Right cardiac atrium (tissue), 5 donors: Measurements from ENCODE around the gene PWWP2B. TPM values are rescaled to one million over a fixed set of nuclear protein-coding genes. Genes with fewer than 3 reads are reported as not detected.
A peak's percentile ranks its signal among the peaks of the same experiment; 100 is the strongest.

Source experiments
- ATAC-seq, 2 donors: fragments of 200-7000 bp; cut with Tn5 transposase; one replicate each; pipeline versions ENCODE4 v1.8.0 to v1.9.1; 2020; ENCODE audit warnings: moderate library complexity in 2 of 2, mild to moderate bottlenecking in 1 of 2
- DNase-seq, 3 donors: peaks; one replicate each; pipeline ENCODE4 v3.0.0-alpha.2; 2020
- H3K27ac ChIP-seq: one replicate; pipeline ENCODE4 v1.5.1; 2013; ENCODE audit warnings: mild to moderate bottlenecking, low read length, control low read depth, moderate library complexity
- H3K27me3 ChIP-seq: one replicate; pipeline ENCODE4 v1.6.1; 2013; ENCODE audit not compliant: control insufficient read depth, insufficient read depth
- H3K4me1 ChIP-seq: one replicate; pipeline ENCODE4 v1.6.1; 2013; ENCODE audit warnings: low read length; ENCODE audit not compliant: control insufficient read depth, insufficient read depth
- H3K4me3 ChIP-seq: one replicate; pipeline ENCODE4 v1.5.1; 2013; ENCODE audit warnings: low read length, control low read depth
- H3K9me3 ChIP-seq: one replicate; pipeline ENCODE4 v1.6.1; 2013; ENCODE audit warnings: low read length; ENCODE audit not compliant: control insufficient read depth
- WGBS: extraction: QIAGEN DNeasy Blood & Tissue Kit; methylation state at CpG from one replicate; pipeline ENCODE4 v1.1.7; 2013; 5-methylcytosine and 5-hydroxymethylcytosine counted together
- intact Hi-C, 4 donors: fragments of 100-400 bp; cut with DNase I; formaldehyde crosslinking; loops; one replicate each; pipeline versions ENCODE4 v1.11.0 to v1.14.0; 2022 to 2023
- polyA plus RNA-seq: library from polyadenylated mRNA; stranded (reverse); fragments of 200-250 nt; gene quantifications from one replicate; pipeline ENCODE4 v1.2.3, GENCODE V29; 2013
- total RNA-seq, 4 donors: library from RNA; stranded (reverse); fragmentation: NEBNext Ultra II Directional; extraction: Animal tissue kit (Norgen Biotek cat#: 25700); gene quantifications; one replicate each; pipeline ENCODE4 v1.2.1, GENCODE V29; 2021
- donor health status: healthy with polysubstance abuse.
- donor health status: DM: no; HTN: yes; CAD: no.
- donor health status: DM: no; HTN: no; CAD: no.
- donor health status: DM: no; HTN: yes; CAD: no; lungs with severe emphysema.
- donor health status: DM: yes; HTN: yes; CAD: no.

Gene PWWP2B
- total and polyA plus RNA-seq, 5 donors, result 7.0 to 10.6 (median 9.1) TPM

GRCh38 chr10:132421847-132422751 is 25.1 kb downstream of the PWWP2B start:
- intact Hi-C loops, result no loop called here

GRCh38 chr10:132422903-132423825 is 26.2 kb downstream of the PWWP2B start:
- Histone ChIP-seq H3K4me1 (peaks cover 8% of the 10 kb centered on the region), H3K27me3 (no peaks in the 10 kb centered on the region), H3K4me3 (no peak overlapping the region), H3K9me3 (no peaks in the 10 kb centered on the region), H3K27ac (no peak overlapping the region)
- WGBS, result 84% methylated on average over 26 of the region's 26 CpGs
- ATAC-seq (no peak), DNase-seq (peak in 1 of 3 donors; percentile 41)
- intact Hi-C loops, result no loop called here

More at GRCh38 chr10:132421847-132422751, 25.1 kb downstream of the PWWP2B start:
- Histone ChIP-seq H3K4me1 (peaks cover 8% of the 10 kb centered on the region), H3K4me3 (no peak overlapping the region), H3K9me3 (no peaks in the 10 kb centered on the region), H3K27me3 (no peaks in the 10 kb centered on the region), H3K27ac (peak overlapping the region; percentile 74)
- ATAC-seq (no peak), DNase-seq (peak in 1 of 3 donors; percentile 72)
- WGBS, result 72% methylated on average over 30 of the region's 30 CpGs

DNA sequence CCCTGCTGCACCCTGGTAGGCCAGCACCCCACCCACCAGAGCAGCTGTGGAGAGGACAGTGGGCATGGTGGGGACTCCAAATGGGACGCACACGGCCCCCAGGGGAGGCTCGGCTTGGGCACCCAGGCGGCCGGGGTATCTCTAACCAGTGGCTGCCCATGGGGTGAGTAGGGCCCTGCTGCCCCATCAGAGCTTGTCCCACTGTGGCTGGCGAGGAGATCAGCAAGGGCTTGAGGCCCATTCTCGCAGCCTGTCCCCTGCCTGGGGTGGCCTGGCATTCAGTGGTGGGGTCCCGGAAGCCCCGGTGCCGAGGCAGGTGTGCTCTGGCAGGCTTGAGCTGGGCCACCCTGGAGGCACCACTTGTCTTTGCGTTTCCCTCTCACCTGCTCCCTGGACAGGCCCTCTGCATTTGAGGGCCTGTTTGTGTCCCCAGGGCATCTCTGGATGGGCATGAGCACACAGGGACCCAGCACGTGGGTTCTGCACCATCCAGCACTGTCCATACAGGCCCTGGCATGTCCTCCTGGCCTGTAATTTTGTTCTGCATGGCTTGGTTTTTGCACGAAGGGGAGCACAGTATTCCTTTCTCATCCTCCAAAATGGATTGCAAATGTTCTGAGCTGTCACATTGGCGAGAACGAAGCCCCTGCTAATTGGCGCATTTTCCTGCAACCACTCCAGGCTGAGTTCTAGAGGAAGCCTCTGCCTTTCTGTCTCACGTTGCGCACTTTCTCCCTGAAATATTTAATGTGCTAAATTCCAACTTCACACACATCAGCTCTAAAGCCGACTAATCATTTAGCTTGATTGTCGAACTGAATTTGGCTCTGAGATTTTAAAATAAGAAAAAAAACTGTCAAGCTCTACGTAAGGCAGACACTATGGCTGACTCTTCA is 27.2 kb downstream of the PWWP2B start:
- Histone ChIP-seq H3K4me1 (peaks cover 8% of the 10 kb centered on the region), H3K9me3 (no peaks in the 10 kb centered on the region), H3K27ac (no peak overlapping the region), H3K4me3 (no peak overlapping the region), H3K27me3 (no peaks in the 10 kb centered on the region)
- no peak for ATAC-seq
- peak in 1 of 3 donors; percentile 49 for DNase-seq
- intact Hi-C loops, result no loop called here
- WGBS, result 89% methylated on average over 21 of the region's 21 CpGs

DNA sequence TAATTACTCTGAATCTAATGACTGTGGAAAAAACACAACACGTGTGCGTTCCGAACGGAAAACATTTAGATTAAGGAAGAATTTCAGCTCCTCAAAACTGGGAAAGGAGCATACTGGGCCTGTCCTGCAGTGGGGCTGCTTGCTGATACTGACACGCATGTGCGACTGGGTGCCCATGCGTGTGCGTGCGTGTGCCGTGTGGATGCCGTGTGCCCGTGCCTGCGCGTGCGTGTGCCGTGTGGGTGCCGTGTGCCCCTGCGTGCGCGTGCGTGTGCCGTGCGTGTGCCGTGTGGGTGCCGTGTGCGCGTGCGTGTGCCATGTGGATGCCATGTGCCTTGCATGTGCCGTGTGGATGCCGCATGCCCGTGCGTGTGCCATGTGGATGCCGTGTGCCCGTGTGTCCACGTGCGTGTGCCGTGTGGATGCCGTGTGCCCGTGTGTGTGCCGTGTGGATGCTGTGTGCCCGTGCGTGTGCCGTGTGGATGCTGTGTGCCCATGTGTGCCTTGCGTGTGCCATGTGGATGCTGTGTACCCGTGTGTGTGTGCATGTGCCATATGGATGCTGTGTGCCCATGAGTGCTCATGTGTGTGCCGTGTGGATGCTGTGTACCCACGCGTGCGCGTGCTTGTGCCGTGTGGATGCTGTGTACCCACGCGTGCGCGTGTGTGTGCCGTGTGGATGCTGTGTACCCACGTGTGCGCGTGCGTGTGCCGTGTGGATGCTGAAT is 28.2 kb downstream of the PWWP2B start:
- no peak overlapping the region for H3K4me3 ChIP-seq
- intact Hi-C loops, result no loop called here
- no peaks in the 10 kb centered on the region for H3K27me3 ChIP-seq
- H3K4me1 ChIP-seq, result peaks cover 8% of the 10 kb centered on the region
- H3K9me3 ChIP-seq, result no peaks in the 10 kb centered on the region
- 95% methylated on average over 61 of the region's 61 CpGs for WGBS
- ATAC-seq (no peak), DNase-seq (peak in 2 of 3 donors; percentile 24 to 50)
- no peak overlapping the region for H3K27ac ChIP-seq

GRCh38 chr10:132425757-132426155 is 28.8 kb downstream of the PWWP2B start:
- peaks cover 8% of the 10 kb centered on the region for H3K4me1 ChIP-seq
- intact Hi-C loops, result no loop called here
- no peak overlapping the region for H3K27ac ChIP-seq
- no peaks in the 10 kb centered on the region for H3K27me3 ChIP-seq
- no peak for ATAC-seq
- WGBS, result 87% methylated on average over 9 of the region's 9 CpGs
- no peak overlapping the region for H3K4me3 ChIP-seq
- DNase-seq, result no peak
- H3K9me3 ChIP-seq, result no peaks in the 10 kb centered on the region

DNA sequence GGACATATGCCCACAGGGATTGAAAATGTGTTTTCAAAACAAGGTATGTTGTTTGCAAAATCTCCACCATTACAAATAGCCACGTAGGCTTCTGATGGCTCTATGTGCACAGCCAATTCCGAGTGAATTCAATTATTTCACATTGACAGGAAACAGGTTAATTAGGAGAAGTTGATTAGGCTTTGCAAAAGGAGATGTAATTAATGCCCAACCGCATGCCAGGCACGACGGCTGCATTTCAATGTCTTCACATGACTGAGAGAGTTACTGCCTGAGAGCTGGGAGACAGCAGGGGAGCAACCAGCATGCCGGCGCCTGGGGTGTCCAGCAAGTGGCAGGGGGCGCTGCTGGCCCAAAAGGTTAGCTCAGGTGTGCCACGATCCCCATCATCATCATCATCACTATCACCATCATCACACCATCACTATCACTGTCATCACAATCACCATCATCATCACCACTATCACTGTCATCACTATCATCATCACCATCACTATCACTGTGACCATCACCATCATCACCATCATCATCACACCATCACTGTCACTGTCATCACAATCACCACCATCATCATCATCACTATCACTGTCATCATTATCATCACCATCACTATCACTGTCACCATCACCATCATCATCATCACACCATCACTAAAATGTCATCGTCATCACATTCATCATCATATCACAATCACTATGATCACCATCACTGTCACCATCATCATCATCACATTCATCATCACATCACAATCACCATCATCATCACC is 30.2 kb downstream of the PWWP2B start:
- WGBS, result 83% methylated on average over 10 of the region's 10 CpGs
- Histone ChIP-seq H3K4me3 (no peak overlapping the region), H3K27me3 (no peaks in the 10 kb centered on the region), H3K4me1 (no peaks in the 10 kb centered on the region), H3K9me3 (no peaks in the 10 kb centered on the region), H3K27ac (no peak overlapping the region)
- ATAC-seq (no peak), DNase-seq (peak in 1 of 3 donors; percentile 33)
- intact Hi-C loops, result no loop called here

DNA sequence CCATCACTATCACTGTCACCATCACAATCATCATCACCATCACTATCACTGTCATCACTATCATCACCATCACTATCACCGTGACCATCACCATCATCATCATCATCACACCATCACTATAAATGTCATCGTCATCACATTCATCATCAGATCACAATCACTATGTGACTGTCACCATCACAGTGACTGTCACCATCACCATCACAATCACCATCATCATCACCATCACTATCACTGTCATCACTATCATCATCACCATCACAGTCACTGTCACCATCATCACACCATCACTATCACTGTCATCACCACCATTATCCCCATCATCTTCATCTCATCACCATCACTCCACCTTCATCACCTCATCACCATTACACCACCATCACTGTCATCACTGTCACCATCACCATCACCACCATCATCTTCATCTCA is 31.0 kb downstream of the PWWP2B start:
- no peaks in the 10 kb centered on the region for H3K9me3 ChIP-seq
- no peak for DNase-seq
- H3K27me3 ChIP-seq, result no peaks in the 10 kb centered on the region
- 97% methylated on average over 2 of the region's 2 CpGs for WGBS
- no peak overlapping the region for H3K4me3 ChIP-seq
- ATAC-seq, result no peak
- intact Hi-C loops, result no loop called here
- no peaks in the 10 kb centered on the region for H3K4me1 ChIP-seq
- H3K27ac ChIP-seq, result no peak overlapping the region

GRCh38 chr10:132428486-132428995 is 31.5 kb downstream of the PWWP2B start:
- Histone ChIP-seq H3K9me3 (no peaks in the 10 kb centered on the region), H3K4me1 (no peaks in the 10 kb centered on the region), H3K27me3 (no peaks in the 10 kb centered on the region), H3K27ac (no peak overlapping the region), H3K4me3 (no peak overlapping the region)
- WGBS, result 97% methylated on average over 11 of the region's 11 CpGs
- DNase-seq (peak in 2 of 3 donors; percentile 38 to 39), ATAC-seq (no peak)
- intact Hi-C loops, result no loop called here
